ENCODE data around the gene RASSF6.
"Not testable (repeated sequence)": the region's sequence is repeated elsewhere in the genome, so short reads cannot be mapped to it uniquely, and the experiment has no call there.

The RASSF6 gene

DNA sequence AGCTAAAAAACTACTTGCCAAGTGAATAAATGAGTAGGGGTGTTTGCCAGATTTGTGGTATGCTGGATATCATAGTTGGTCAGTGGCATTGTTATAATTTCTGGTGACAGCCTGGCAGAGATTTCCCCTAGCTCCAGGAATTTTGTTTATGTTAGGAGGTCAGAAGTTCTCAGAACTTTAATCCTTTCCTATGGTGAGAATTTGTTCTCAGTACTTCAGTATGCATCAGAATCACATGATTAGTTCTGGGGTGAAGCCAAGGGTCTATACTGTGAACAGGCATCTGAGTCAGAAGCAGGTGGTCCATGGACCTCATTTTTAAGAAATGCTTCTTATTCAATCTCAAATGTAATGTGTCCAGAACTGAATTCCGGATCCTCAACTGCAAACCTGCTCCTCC is 10.5 kb downstream of the RASSF6 start:
- DNase-seq: no peak

GRCh38 chr4:73608689-73609594 is 11.3 kb downstream of the RASSF6 start:
- DNase-seq: no peak

DNA sequence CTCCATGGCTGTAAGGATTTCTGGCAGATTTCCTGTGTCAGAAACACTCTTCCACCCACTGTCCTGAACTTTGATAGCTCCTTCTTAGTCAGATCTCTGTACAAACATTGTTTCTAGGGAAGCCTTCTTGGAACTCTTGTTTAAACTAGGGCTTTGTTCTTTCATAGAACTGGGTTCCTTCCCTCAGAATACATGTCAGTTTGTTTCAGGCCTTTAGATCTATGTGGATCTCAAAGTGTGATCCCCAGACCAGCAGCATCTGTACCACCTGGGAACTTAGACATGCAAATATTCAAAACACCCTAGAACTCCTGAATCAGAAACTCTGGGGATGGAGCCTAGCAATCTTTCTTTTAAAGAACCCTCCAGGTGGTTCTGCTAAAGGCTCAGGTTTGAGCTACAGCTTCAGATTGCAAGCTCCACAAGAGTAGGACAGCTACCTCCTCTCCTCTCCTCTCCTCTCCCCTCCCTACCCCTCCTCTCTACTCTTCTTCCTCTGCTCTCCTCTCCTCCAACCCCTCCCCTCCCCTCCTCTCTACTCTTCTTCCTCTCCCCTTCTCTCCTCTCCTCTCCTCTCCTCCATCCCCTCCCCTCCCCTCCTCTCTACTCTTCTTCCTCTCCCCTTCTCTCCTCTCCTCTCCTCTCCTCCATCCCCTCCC is 12.7 kb downstream of the RASSF6 start:
- no peak for DNase-seq

DNA sequence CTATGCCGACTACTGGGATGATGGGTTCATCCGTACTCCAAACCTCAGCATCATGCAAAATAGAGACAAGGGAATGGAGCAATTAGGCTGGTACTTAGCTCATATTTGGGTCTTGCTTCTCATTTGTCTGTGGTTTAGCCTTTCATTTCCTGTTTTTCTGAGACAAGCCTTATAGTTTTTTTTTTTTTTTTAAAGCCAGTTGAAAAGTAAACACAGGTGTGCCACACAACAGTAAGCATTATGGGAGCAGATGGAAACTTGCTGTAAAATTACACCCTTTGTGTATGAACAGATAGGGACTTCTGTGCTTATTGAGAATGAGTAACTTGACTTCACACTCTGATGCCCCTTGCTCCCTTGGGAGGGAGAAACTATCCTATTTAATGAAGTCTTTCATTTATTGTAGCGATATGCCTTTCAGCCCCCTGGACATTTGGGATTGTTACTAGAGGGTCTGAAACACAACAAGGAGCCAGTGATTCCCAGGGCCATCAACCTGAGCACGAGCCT is 13.7 kb downstream of the RASSF6 start:
- no peak for DNase-seq

DNA sequence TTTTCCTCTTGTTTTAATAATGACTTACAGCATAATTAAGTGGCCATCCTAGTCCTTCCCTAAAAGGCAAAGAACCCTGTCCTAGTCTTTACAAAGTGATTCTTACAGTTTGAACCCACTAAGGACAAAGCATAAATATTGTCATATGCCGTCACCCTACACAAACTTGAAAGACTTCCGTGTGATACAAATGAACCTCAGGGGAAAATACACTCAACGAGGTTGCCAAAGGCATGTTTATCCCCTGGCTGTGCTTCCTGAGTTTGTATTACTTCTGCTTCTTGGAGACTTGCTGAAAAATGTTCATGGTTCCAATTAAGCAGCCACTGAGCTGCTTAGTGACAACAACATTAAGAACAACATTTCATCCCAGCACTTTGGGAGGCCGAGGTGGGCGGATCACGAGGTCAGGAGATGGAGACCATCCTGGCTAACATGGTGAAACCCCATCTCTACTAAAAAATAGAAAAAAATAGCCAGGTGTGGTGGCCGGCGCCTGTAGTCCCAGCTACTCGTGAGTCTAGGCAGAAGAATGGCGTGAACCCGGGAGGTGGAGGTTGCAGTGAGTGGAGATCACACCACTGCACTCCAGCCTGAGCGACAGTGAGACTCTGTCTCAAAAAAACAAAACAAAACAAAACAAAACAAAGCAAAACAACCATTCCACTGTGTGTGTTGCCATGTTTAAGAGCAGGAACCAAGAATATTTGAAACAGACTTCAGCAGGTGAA is 16.2 kb downstream of the RASSF6 start:
- DNase-seq: no peak

DNA sequence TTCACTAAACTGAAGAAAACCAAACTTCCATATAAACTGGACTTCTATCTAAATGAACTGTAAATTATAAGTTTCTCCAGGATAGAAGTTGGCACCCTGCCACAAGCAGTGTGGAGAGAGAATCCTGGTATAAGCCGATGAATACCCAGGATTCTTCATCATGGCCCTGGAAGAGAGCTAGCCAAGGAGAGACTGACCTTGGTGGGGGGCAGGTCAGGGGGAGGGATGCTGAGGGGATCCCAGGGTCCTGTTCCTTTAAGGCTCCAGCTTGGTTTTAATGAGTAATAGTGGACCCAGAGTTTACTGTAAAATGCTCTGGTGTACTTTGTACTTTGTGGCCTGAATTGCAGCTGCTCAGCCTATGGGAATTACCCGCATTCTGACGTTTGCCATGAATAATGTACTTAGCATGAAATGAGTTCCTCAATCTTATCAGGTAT is 16.9 kb downstream of the RASSF6 start:
- no peak for DNase-seq

DNA sequence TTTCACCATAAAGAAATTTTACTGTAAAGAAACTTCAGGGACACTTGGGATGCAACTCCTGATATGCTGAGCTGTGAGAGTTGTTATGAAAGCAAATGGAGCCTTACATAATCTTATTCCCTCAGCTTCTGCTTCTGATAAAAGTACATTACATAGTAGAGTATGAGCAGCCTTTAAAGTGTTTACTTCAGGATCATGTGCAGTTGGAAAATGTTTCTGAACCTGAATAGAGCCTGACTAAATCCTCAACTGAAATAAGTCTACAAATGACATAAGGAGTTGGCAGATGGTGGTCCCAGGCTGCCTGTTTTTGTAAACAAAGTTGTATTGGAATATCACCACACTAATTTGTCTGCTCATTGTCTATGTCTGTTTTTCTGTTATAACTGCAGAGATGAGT is 19.3 kb downstream of the RASSF6 start:
- no peak for DNase-seq

- no peak for DNase-seq
Measured at GRCh38 chr4:73599182-73599581, 21.1 kb downstream of the RASSF6 start.

- no peak for DNase-seq
Measured at GRCh38 chr4:73597594-73597993, 22.6 kb downstream of the RASSF6 start.

DNA sequence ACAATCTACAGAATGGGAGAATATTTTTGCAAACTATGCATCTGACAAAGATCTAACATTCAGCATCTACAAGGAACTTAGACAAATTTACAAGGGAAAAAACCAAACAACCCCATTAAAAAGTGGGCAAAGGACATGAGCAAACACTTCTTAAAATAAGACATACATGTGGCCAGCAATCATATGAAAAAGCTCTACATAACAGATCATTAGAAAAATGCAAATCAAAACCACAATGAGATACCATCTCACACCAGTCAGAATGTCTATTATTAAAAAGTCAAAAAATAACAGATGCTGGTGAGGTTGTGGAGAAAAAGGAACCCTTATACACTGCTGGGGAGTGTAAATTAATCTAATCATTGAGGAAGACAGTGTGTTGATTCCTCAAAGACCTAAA is 23.1 kb downstream of the RASSF6 start:
- not testable (repeated sequence) for DNase-seq

- no peak for DNase-seq
Measured at GRCh38 chr4:73596001-73596400, 24.2 kb downstream of the RASSF6 start.

DNA sequence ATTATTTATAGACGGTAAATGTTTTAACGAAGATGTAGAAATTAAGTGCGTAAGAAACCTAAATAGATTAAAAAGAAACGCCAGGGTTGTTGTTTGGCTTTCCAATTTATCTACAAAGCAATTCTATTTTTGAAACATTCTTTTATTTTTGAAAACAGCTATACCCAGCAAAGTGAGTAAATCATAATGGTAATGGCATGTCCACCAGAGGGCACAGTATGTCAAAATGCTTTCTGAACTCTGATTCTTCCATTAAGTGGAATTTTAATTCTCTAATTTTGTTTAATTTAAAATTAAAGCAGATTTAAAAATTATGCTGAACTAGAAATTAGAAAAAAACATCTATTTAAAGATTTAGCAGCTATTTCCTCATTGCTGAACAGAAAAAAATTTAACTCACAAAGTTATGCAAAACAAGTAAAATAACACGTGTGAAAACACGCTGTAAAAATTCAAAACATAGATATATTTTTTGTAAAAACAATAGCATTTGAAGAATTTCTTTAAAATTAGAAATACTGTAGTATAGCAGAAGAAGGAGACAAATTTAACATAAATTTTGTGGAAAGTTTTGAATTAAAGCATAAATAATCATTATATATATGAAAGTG is 26.5 kb downstream of the RASSF6 start:
- DNase-seq: no peak

DNA sequence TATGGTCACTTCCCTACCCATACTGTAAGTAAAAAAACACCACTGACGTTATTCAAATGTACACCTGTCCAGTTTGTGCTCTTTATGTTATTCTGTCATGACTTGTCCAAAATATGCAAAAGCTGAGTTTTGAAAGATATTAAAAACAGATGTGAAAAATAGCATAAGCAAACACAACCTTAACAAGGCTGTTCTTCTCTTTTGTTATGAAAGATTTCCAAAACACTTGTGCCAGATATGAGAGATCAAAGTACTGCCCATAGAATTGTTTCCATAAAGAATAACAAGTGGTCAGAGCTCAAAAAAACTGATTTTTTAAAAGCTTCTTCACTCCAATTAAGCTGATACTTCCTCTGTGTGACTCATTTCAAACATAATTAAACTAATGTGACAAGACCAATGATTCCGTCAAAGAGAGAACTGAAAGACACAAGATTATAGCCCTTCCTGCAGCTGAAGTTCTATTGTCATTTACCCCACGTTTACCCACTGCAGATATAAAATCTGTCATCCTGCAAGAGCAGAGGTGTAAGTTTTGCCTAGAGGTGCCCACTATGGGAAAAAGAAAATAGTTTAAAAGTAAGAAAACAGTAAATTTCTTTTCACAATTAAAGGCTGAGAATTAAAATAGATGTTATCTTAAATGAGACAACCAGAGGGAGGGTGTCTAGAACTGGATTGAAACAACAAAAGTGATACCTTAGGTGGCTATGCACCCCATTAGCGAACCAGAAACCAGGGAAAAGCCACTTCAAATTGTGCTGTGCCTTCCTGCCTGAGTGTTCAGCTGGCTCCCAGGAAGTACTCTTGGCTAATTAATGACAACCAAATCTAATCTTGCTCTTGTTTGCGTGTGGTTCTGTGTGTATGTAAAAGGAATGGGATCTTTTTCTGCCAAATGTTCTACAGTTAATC is 30.1 kb downstream of the RASSF6 start:
- no peak for DNase-seq

GRCh38 chr4:73589261-73589847 is 30.9 kb downstream of the RASSF6 start:
- DNase-seq: no peak

GRCh38 chr4:73588613-73589012 is 31.6 kb downstream of the RASSF6 start:
- DNase-seq: no peak

DNA sequence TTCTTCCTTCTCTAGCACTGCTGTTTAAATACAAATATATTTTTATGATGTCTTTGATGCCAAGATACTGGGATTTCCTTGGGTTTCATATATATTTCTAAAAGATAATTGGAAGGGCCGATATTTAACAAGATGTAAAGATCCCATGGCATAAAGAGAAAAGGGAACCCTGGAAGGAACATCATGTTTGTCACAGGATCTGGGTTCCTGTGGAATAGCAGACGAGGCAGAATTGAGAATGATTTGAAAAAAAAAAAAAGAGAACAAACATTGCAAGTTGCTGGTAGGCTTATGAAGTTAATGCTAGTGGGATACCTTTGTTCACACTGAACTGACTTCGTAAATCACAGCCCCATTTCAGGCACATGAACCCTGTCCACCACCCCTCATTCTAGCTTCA is 33.6 kb downstream of the RASSF6 start:
- DNase-seq: no peak

GRCh38 chr4:73586040-73586439 is 34.2 kb downstream of the RASSF6 start:
- no peak for DNase-seq

GRCh38 chr4:73585345-73585744 is 34.9 kb downstream of the RASSF6 start:
- no peak for DNase-seq

DNA sequence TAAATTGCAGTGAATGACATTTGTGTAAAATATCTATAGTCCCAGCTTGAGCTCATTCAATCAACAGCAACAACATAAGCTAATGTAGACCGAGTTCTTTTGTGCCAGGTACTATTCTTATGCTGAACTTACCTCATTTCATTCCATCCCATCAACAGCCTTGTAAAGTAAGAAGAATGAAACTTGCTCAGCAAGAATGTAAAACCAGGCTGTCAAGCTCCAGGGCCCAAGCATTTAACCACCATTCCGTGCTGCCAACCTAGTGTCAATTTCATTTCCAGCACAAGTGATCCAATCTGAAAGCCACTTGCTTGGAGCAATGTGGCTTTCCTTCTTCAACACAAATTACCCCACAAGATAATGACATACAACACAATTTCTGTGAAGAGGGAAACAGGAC is 36.6 kb downstream of the RASSF6 start:
- DNase-seq: no peak

DNA sequence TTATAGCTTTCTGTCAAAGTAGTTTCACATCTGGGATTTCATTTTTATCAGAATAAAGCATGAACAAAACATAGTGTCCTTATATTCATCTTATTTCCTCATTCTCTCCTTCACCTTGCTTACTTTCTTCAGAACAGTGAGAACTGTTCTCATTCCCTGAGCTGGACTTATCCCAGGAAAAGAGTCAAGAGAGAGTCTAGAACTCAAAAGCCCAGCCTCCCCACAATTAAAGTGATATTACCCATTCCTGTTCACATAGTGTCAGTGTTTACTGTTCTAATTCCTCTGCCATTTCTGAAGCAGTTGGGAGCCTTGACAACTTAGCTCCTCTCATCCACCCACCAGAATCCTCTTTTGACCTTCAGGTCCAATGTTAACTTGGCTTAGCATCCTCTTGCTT is 42.9 kb downstream of the RASSF6 start:
- DNase-seq: no peak

DNA sequence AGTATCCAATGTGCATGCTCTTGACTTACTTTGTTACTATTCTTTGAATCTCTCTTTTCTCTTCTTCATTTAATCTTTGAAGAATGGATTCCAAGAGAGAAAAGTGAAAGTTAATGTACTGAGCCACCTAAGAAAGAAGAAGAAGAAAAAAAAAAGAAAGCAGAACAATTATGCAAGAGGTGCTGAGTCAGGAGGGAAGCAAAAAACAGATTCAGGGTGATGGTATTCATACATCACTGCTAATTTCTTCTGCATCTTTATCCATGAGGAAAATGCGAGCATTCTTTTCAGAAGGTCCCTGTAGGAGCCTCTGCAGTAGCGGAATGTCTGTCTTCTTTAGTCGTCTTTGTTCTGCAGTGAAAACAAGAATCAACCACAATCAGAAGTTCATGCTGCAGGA is 43.9 kb downstream of the RASSF6 start:
- no peak for DNase-seq
